Astrocyte of the hippocampus (primary cell): ENCODE data around the gene HOXB8.
A peak's percentile ranks its signal among the peaks of the same experiment; 100 is the strongest.

Source experiments
- DNase-seq: peaks from one replicate; pipeline ENCODE4 v3.0.0; 2011; ENCODE audit warnings: low read depth, low spot score

Gene HOXB8

GRCh38 chr17:48624544-48625494 lies 9.7 kb upstream of the HOXB8 start:
- DNase-seq, result peak; percentile 36

DNA sequence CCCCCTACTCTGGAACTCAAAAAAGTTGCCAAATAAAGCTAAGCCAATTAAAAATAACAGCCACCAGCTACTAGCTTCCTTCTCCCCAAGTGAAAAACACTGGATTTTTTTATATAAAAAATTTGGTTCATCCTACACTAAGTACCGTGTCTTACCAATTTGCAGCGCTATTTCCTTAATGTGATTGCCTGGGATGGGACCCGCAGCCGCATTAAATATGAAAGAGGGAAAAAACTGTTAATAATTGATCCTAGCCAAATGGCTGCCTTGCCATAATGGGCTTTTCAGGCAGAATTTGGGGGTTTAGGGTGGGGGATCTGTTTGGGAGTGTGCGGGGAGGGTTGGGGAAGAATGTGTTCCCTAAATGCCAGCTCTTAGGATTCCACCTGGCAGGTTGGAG lies 9.0 kb upstream of the HOXB8 start:
- no peak for DNase-seq

- DNase-seq, result no peak
These were observed 8.5 kb upstream of the HOXB8 start for GRCh38 chr17:48623583-48623982.

GRCh38 chr17:48622857-48623256 lies 7.8 kb upstream of the HOXB8 start:
- no peak for DNase-seq

- no peak for DNase-seq
These were observed 6.6 kb upstream of the HOXB8 start for GRCh38 chr17:48621410-48622392.

GRCh38 chr17:48620461-48621139 lies 5.5 kb upstream of the HOXB8 start:
- no peak for DNase-seq

- no peak for DNase-seq
These were observed 4.8 kb upstream of the HOXB8 start for GRCh38 chr17:48619826-48620449.

- peak; percentile 94 for DNase-seq
These were observed 3.3 kb upstream of the HOXB8 start for GRCh38 chr17:48618256-48618896.

- DNase-seq, result no peak
These were observed 2.6 kb upstream of the HOXB8 start for GRCh38 chr17:48617471-48618255.

GRCh38 chr17:48616717-48617470 lies 1.8 kb upstream of the HOXB8 start:
- no peak for DNase-seq

DNA sequence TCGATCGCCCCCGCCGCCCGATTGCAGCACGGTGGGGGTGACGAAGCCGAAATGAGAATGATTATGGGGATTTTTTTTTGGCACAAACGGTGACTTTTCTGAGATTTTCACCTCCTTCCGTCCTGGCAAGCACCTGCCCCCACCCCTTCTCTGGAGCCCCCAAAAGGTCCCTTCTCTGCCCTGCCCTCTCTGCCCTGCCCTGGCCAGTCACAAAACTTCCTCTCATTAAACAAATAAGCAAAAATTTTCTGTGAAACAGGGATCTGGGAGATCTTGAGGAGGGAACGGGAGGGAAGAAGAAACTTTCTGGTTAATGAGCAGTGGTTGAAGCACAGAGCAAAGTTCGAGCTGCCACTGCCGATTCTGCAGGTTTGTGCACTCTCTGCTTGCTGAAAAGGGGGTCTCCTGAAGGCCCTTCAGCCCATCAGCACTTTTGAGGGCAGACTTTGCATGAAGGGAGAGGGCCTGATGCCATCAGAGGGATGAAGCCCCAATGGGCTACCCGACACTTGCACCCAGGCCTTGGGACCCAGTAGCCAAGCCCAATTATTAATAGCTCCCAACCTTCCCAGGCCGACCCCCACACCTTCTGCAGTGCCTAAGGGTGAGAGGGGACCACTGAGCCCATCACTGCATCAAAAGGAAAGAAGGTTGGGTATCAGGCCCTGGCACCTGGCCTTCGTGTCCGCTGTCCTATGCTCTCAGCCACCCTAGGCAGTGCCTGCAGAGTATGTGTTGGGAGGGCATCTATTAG lies 1.0 kb upstream of the HOXB8 start:
- no peak for DNase-seq

GRCh38 chr17:48613862-48614694 lies 1.0 kb downstream of the HOXB8 start:
- peak; percentile 49 for DNase-seq

GRCh38 chr17:48612854-48613691 lies 2.0 kb downstream of the HOXB8 start:
- DNase-seq, result peak; percentile 63

GRCh38 chr17:48612456-48612853 lies 2.6 kb downstream of the HOXB8 start:
- no peak for DNase-seq

DNA sequence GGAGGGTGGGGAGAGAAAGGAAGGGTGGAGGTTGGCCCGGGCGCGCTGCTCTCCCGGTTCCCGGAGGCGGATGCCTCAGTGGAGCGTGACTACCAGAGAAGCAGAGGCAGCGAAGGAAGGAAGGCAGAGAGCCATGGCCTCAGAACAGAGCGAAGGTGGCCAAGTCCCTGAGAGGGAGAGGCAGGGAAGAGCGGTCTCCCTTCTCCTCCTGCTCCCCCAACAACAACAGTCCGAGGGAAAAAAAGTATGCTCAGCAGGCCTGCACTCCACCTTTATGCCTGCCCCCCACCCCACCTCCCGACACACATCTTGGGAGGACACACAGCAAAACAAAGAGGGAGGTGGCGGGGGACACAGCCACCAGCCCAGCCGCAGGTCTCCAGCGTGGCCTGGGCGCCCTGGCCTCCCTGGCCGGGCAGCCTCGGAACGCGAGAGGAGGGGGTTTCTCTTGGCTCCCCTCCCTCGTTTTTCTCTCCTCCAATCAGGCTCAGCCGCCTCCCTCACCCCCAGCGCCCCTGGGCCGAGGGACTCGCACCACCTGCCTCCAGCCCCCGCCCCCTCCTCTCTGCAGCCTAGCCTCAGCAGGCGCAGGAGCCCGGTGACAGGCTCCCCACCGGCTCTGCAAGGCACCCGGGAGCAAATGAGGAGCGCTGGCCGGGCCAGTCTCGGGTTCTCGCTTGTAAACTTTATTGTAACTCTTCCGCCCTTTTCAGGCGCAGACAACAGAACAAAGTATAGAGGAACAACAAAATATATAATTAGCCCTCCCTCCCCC lies 3.2 kb downstream of the HOXB8 start:
- no peak for DNase-seq

- no peak for DNase-seq
These were observed 3.9 kb downstream of the HOXB8 start for GRCh38 chr17:48611213-48611612.
